Measurements from ENCODE around the gene MAP3K5. TPM values are rescaled to one million over a fixed set of nuclear protein-coding genes. Genes with fewer than 3 reads are reported as not detected.

Gene MAP3K5
- total RNA-seq, 1 donor from 2014 or later, result 6.8 TPM

- Histone ChIP-seq H3K36me3 (ENCODE audit: control insufficient read depth in 3 of 3, insufficient read depth in 3 of 3, low read length in 3 of 3) (no peaks in the 10 kb centered on the region), H3K4me3 (ENCODE audit: low read length in 3 of 3) (no peak overlapping the region), H3K27me3 (ENCODE audit: control insufficient read depth in 3 of 3, insufficient read depth in 3 of 3, low read length in 3 of 3) (peaks cover 0 to 2% (median 0%) of the 10 kb centered on the region in 3 donors), H3K27ac (ENCODE audit: low read depth, low read length) (no peak overlapping the region), H3K9ac (ENCODE audit: low read depth in 1 of 3, low read length in 3 of 3) (no peak overlapping the region), H3K9me3 (ENCODE audit: control insufficient read depth in 3 of 3, low read length in 3 of 3) (no peaks in the 10 kb centered on the region), H3K4me1 (ENCODE audit: control insufficient read depth in 3 of 3, insufficient read depth in 3 of 3, low read length in 3 of 3) (no peaks in the 10 kb centered on the region)
Observed at GRCh38 chr6:136511397-136511796, 280.9 kb downstream of the MAP3K5 start.

- no peaks in the 10 kb centered on the region for H3K36me3 ChIP-seq (ENCODE audit: control insufficient read depth in 3 of 3, insufficient read depth in 3 of 3, low read length in 3 of 3)
- H3K9ac ChIP-seq (ENCODE audit: low read depth in 1 of 3, low read length in 3 of 3), result no peak overlapping the region
- H3K4me3 ChIP-seq (ENCODE audit: low read length in 3 of 3), result no peak overlapping the region
- H3K9me3 ChIP-seq (ENCODE audit: control insufficient read depth in 3 of 3, low read length in 3 of 3), result no peaks in the 10 kb centered on the region
- peaks cover 0 to 2% (median 0%) of the 10 kb centered on the region in 3 donors for H3K27me3 ChIP-seq (ENCODE audit: control insufficient read depth in 3 of 3, insufficient read depth in 3 of 3, low read length in 3 of 3)
- no peaks in the 10 kb centered on the region for H3K4me1 ChIP-seq (ENCODE audit: control insufficient read depth in 3 of 3, insufficient read depth in 3 of 3, low read length in 3 of 3)
- H3K27ac ChIP-seq (ENCODE audit: low read depth, low read length), result no peak overlapping the region
Observed at GRCh38 chr6:136510782-136511181, 281.5 kb downstream of the MAP3K5 start.

GRCh38 chr6:136510299-136510698 lies 282.0 kb downstream of the MAP3K5 start:
- no peaks in the 10 kb centered on the region for H3K36me3 ChIP-seq (ENCODE audit: control insufficient read depth in 3 of 3, insufficient read depth in 3 of 3, low read length in 3 of 3)
- no peak overlapping the region for H3K9ac ChIP-seq (ENCODE audit: low read depth in 1 of 3, low read length in 3 of 3)
- no peaks in the 10 kb centered on the region for H3K9me3 ChIP-seq (ENCODE audit: control insufficient read depth in 3 of 3, low read length in 3 of 3)
- no peak overlapping the region for H3K27ac ChIP-seq (ENCODE audit: low read depth, low read length)
- no peaks in the 10 kb centered on the region for H3K4me1 ChIP-seq (ENCODE audit: control insufficient read depth in 3 of 3, insufficient read depth in 3 of 3, low read length in 3 of 3)
- H3K4me3 ChIP-seq (ENCODE audit: low read length in 3 of 3), result no peak overlapping the region
- peaks cover 0 to 2% (median 0%) of the 10 kb centered on the region in 3 donors for H3K27me3 ChIP-seq (ENCODE audit: control insufficient read depth in 3 of 3, insufficient read depth in 3 of 3, low read length in 3 of 3)

GRCh38 chr6:136508725-136509392 lies 283.4 kb downstream of the MAP3K5 start:
- no peak overlapping the region for H3K9ac ChIP-seq (ENCODE audit: low read depth in 1 of 3, low read length in 3 of 3)

More at GRCh38 chr6:136508725-136509392, 283.4 kb downstream of the MAP3K5 start:
- Histone ChIP-seq H3K27me3 (ENCODE audit: control insufficient read depth in 3 of 3, insufficient read depth in 3 of 3, low read length in 3 of 3) (peaks cover 0 to 2% (median 0%) of the 10 kb centered on the region in 3 donors), H3K36me3 (ENCODE audit: control insufficient read depth in 3 of 3, insufficient read depth in 3 of 3, low read length in 3 of 3) (no peaks in the 10 kb centered on the region), H3K27ac (ENCODE audit: low read depth, low read length) (no peak overlapping the region), H3K4me1 (ENCODE audit: control insufficient read depth in 3 of 3, insufficient read depth in 3 of 3, low read length in 3 of 3) (no peaks in the 10 kb centered on the region), H3K4me3 (ENCODE audit: low read length in 3 of 3) (no peak overlapping the region), H3K9me3 (ENCODE audit: control insufficient read depth in 3 of 3, low read length in 3 of 3) (no peaks in the 10 kb centered on the region)

Small RNA genes within 50 kb of the gene (small RNA-seq; reads per million reads assigned to genes)
- gene RNA5SP219, result not detected

Other genes starting within 250 kb of the MAP3K5 start
- under 0.01 TPM for gene MAP7, start 242.1 kb downstream of the MAP3K5 start, total RNA-seq
- gene PEX7, start 30.1 kb upstream of the MAP3K5 start, total RNA-seq, result 10.4 TPM
- not detected for gene SLC35D3, start 129.8 kb upstream of the MAP3K5 start, total RNA-seq